CD4-positive, alpha-beta T cell treated with Interleukin-21 for 1 hour (primary cell): ENCODE results near the gene NOVA1.

ENCODE experiments used
- DNase-seq: peaks from one replicate; pipeline ENCODE4 v3.0.0-alpha.2; 2020

The NOVA1 gene

DNA sequence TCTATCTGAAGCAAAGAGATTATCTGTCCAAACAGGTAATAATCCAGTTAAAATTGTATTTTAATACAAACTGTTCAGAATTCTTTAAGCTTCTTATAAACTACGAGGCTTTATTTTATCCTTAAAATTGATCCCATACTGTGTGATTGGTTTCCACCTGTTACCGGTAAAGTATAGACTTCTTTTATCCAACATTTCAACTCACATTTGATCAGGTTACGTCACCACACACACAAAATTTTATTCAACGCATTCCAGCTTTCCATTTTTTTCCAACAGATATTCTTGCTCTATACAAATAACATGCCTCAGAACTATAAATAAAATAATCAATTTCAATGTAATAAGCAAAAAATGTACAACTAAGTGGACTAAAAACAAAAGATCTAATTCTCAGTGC, 4.5 kb downstream of the NOVA1 start:
- DNase-seq, result no peak

DNA sequence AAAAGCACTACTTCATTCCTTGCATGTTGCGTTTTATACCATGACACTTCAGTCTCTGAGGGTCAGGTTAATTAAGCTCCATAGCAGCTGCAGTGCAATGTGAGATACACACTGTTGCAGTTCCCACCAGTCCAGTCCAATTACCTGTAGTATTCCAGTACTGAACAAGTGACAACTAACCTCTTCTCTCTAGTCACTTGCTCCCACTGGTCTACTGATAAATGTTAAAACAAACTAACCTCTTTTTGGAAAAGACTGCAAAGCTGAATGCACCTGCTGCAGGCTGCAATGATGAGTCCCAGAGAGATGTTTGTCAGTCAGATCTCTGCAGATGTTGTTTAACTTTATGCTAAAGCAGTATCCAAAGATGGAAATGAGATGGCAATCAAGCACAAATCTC, 7.9 kb downstream of the NOVA1 start:
- no peak for DNase-seq

DNA sequence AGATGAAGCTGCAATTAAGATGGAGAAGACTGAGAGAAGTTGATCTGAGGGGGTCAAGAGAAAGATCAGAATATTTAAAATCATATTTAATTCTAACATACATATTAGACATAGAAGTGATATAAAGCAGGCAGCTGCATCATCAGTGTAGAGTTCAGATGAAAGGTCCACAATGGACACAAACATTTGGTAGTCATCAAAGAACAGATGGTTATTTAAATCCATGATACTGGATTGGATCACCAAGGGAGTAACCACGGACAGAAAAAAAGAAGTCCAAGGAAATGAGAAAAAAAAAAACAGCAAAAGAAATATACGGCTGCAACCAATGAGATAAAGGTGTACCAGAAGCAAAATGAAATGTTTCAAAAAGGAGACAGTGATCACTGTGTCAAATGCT, 20.1 kb downstream of the NOVA1 start:
- DNase-seq, result no peak

- no peak for DNase-seq
Observed at GRCh38 chr14:26554069-26554772, 43.6 kb downstream of the NOVA1 start.

GRCh38 chr14:26549571-26549970, 48.3 kb downstream of the NOVA1 start:
- DNase-seq, result no peak

- no peak for DNase-seq
Observed at GRCh38 chr14:26548406-26548805, 49.4 kb downstream of the NOVA1 start.

GRCh38 chr14:26538176-26538575, 59.7 kb downstream of the NOVA1 start:
- DNase-seq, result no peak

DNA sequence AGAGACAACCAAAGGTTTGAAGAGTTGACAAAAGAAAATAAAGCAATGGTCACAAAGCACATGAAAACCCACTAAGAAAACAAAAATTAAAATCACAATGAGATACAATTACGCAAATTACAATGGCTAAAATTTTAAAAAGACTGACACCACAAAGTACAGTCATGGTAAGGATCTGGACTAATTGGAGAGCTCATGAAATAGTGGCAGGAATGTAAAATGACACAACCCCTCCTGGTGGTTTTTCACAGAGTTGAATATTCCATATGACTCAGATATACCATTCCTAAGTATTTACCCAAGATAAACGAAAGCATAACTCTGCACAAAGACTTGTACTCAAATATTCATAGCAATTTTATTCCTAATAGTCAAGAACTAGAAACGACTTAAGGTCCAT, 65.9 kb downstream of the NOVA1 start:
- DNase-seq, result no peak

DNA sequence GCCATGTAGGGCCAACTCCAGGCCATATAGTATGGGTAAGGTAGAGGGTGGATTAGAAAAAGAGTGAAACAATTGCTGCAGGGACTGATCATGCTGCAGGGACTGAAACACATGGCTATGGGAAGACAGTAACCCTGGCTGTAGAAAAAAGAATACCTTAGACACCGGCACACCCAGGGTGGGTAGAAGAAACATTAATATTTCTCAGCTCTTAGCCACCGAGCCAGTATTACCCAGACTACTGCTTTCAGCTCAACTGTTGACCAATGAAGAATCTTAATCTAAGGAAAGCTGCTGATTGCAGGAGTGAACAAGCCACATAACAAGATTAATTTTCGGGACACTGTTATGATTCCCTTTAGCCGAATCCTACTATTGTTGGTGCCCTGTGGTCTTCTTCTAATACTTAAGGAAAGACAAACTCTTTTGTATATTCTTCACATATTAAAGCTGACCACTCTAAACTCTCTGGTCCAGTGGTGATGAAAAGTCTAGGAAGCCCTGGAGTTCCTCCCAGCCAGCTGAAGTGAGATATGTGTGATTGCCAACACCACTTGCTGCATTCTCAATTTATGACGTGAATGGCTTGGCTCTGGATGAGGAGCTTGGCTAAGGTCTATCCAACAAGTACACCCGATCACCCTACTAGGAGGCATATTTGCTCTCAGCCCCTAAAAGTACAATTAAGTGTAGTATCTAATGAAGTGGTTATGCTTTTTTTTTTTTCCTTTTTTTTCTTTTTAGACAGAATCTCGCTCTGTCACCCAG, 69.2 kb downstream of the NOVA1 start:
- no peak for DNase-seq

DNA sequence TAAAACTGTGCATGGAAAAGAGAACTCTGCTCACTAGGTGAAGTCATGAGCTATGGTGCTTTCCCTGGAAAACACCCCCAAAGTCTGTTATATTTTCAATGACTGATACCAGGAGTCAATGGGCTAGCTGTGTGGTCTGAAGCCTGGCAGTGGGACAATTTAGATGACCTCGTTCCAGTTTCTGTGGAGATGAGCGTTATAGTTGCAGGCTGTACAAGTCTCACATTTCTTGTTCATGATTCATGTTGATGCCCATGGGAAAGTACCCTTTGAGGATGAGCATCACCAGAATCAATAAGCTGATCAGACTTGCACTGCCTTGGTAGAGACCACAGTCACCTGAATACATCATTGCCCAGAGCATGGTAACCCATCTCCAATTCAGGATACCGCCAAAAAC, 70.7 kb downstream of the NOVA1 start:
- no peak for DNase-seq

- no peak for DNase-seq
Observed at GRCh38 chr14:26526137-26526536, 71.7 kb downstream of the NOVA1 start.

GRCh38 chr14:26525085-26525484, 72.7 kb downstream of the NOVA1 start:
- DNase-seq, result no peak

DNA sequence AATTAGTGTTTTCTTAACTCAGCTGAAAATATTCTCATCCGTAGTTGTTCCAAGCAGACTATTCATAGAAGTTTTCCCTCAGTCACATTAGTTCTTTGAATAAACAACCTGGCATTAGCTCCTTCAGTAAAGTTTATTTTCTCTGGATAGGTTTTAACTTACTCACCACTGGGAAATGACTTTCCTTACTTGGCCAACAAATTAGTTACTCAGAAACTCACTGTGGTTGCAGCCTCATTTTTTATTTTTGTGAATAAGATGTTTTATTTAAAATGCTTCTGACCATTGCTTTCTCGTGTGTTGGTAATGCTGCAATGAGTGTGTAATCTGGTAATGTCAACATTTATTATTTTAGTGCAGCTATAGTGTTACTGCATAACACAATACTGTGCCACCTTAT, 74.9 kb downstream of the NOVA1 start:
- no peak for DNase-seq

- no peak for DNase-seq
Observed at GRCh38 chr14:26517771-26518170, 80.1 kb downstream of the NOVA1 start.

- no peak for DNase-seq
Observed at GRCh38 chr14:26500028-26500427, 97.8 kb downstream of the NOVA1 start.

DNA sequence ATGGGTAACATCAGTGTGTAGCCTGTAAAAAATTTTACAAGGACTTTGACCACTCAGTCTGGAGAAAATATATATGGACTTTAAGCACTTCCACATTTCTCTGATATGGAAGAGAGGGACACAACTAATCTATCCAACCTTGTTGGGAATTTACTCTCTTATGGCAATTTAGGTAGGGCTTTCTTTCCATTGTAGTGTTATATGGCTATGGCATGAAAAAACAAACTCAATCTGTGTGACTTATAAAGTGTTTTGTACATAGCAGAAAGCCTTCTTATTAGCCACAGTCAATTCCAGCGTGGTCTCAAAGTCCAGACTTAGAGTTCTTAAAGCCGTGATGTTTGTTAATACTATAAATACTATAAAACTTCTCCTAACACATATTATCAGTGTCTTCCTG, 98.3 kb downstream of the NOVA1 start:
- DNase-seq, result no peak

DNA sequence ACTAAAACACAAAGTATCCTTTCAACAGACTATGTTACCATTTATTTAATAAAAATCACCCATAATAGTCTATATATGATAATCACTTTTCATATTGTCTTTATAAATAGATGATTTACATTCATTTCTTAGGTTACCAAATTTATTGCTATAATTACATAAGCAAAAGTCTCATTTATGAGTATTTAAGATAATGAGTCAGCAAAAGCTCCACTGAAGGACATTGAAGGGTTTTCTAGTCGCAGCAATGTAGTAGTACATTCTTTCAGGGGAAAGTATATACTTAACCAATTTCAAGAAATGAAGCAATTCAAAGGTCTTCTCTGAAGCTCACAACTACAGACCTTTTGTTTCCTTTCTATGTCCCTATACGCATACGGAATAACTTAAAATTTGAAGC, 110.9 kb downstream of the NOVA1 start:
- DNase-seq, result no peak

DNA sequence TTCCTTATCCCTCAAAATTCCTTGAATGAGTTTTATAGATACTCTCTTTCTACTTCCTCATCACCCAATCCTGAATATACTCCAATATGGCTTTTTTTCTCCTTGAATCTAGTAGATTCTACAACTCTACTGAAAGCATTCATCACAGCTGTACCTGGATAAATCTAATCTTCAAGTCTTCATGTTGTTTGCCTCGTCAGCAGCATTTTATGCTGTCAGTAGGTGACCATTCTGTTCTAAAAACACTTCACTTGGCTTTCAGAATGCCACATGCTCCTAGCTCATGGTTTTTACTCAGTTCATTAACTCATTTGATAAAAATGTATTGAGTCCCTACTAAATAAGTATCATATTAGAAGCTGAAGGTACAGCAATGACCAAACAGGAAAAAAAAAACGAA, 113.3 kb downstream of the NOVA1 start:
- no peak for DNase-seq

GRCh38 chr14:26478967-26479366, 118.9 kb downstream of the NOVA1 start:
- DNase-seq, result no peak

GRCh38 chr14:26466862-26467261, 131.0 kb downstream of the NOVA1 start:
- no peak for DNase-seq

GRCh38 chr14:26463136-26463535, 134.7 kb downstream of the NOVA1 start:
- no peak for DNase-seq

DNA sequence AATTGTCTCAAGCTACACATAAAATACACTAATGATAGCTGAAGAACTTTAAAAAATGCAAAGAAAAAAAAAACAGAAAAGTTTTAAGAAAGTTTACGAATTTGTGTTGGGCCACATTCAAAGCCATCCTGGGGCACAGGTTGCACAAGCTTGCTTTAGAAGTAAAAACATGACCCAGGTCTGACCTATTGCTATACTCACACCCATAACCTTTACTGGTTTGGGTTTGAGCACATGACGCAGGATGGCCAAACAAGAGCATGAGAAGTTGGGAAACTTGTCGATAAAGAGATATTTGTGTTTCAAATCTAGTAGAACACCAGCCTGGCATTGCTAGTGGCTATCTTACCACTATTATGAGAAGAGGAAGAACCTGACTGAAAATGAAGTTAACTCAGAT, 143.7 kb downstream of the NOVA1 start:
- no peak for DNase-seq

GRCh38 chr14:26448181-26448855, 149.5 kb downstream of the NOVA1 start:
- DNase-seq, result no peak

DNA sequence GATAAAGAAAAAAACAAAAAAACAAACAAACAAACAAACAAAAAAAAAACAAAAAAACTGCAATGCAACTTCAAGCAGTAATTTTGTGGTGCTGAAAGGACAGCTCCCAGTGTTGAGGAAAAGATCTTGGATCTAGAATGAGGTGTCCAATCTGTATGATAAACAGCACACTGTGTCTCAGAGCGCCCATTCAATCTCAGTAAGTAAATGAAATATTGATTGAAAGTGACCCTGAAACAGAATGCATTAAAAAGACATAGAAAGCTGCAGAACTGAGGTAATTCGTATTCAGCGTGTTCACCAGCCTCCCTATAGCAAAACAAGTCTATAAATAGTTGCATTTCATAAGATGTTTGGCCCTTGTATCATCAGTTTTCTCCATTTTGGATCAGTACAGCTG, 153.0 kb downstream of the NOVA1 start:
- no peak for DNase-seq
